Sigmoid colon (tissue), 7 donors: ENCODE data around the gene RASD1. TPM values are rescaled to one million over a fixed set of nuclear protein-coding genes. Genes with fewer than 3 reads are reported as not detected.

Experiments used
- DNase-seq: peaks from one replicate; pipeline ENCODE4 v3.0.0-alpha.2; 2019
- H3K27ac ChIP-seq, 4 donors: fragments of 200-600 bp; sonication (generic); one replicate each; pipeline ENCODE4 v1.5.1; 2016 to 2019; ENCODE audit warnings: mild to moderate bottlenecking in 1 of 4
- H3K27me3 ChIP-seq, 3 donors: fragments of 200-600 bp; sonication (generic); one replicate each; pipeline ENCODE4 v1.5.1; 2019; ENCODE audit warnings: mild to moderate bottlenecking in 1 of 3
- H3K36me3 ChIP-seq, 4 donors: fragments of 200-600 bp; sonication (generic); one replicate each; pipeline ENCODE4 v1.5.1; 2016 to 2019
- H3K4me1 ChIP-seq, 4 donors: fragments of 200-600 bp; sonication (generic); one replicate each; pipeline ENCODE4 v1.5.1; 2017 to 2019
- H3K4me3 ChIP-seq, 4 donors: fragments of 200-600 bp; sonication (generic); one replicate each; pipeline ENCODE4 v1.5.1; 2017 to 2019; ENCODE audit warnings: mild to moderate bottlenecking in 2 of 4, moderate library complexity in 1 of 4
- H3K9me3 ChIP-seq, 4 donors: fragments of 200-600 bp in 3 of 4; sonication (generic) in 3 of 4; one replicate each; pipeline versions ENCODE4 v1.5.1 to v1.6.1; 2013 to 2019
- CTCF ChIP-seq, 4 experiments: fragments of 450-650 bp in 3 of 4; fragments of 200-600 bp in 1 of 4; IDR thresholded peaks; one replicate each; pipeline ENCODE4 v1.5.1; 2016 to 2019; ENCODE audit warnings: antibody characterized with exemption in 4 of 4, mild to moderate bottlenecking in 3 of 4, moderate library complexity in 2 of 4
- EP300 ChIP-seq, 4 donors: sonication (generic); formaldehyde crosslinking; IDR thresholded peaks; one replicate each; pipeline ENCODE4 v1.6.1; 2017; ENCODE audit warnings: antibody characterized with exemption in 4 of 4
- POLR2A ChIP-seq, 2 donors: fragments of 450-650 bp; IDR thresholded peaks; one replicate each; pipeline ENCODE4 v1.6.1; 2016; ENCODE audit warnings: antibody characterized with exemption in 2 of 2, mild to moderate bottlenecking in 2 of 2, moderate library complexity in 2 of 2
- POLR2AphosphoS5 ChIP-seq, 4 donors: sonication (generic); formaldehyde crosslinking; IDR thresholded peaks; one replicate each; pipeline ENCODE4 v1.6.1; 2017; ENCODE audit warnings: antibody characterized with exemption in 4 of 4
- WGBS, 2 donors: extraction: QIAGEN DNeasy Blood & Tissue Kit; methylation state at CpG; one replicate each; pipeline ENCODE4 v1.1.7; 2013; 5-methylcytosine and 5-hydroxymethylcytosine counted together
- intact Hi-C: fragments of 100-400 bp; cut with DNase I; formaldehyde crosslinking; loops from one replicate; pipeline ENCODE4 v1.15.1; 2023
- polyA plus RNA-seq, 3 donors: library from polyadenylated mRNA; stranded (reverse); fragments of 200-250 nt; gene quantifications; one replicate each; pipeline ENCODE4 v1.2.3, GENCODE V29; 2013
- total RNA-seq, 4 donors: library from RNA; depleted of rRNA; stranded (reverse); fragments of >200 nt; gene quantifications; one replicate each; pipeline ENCODE4 v1.1.0, GENCODE V29; 2016
- donor health status: healthy with polysubstance abuse.
- donor health status: Bipolar disorder and iron deficiency.
- donor health status: healthy.

RASD1 gene
- total and polyA plus RNA-seq, 7 donors, result 5.8 to 40.8 (median 12.5) TPM

- WGBS, 2 donors, result 90 to 91% methylated on average over 11 of the region's 11 CpGs
- Histone ChIP-seq H3K9me3 (no peaks in the 10 kb centered on the region), H3K27ac (no peak overlapping the region), H3K27me3 (no peaks in the 10 kb centered on the region), H3K4me1 (no peaks in the 10 kb centered on the region), H3K4me3 (no peak overlapping the region), H3K36me3 (no peaks in the 10 kb centered on the region)
- no peak for TF ChIP-seq EP300 (IDR thresholded peaks at IDR 0.05)
- intact Hi-C loops, result no loop called here
- DNase-seq, result no peak
Measured at GRCh38 chr17:17508019-17508535, 11.9 kb upstream of the RASD1 start.

GRCh38 chr17:17507465-17508011, 11.3 kb upstream of the RASD1 start:
- Histone ChIP-seq H3K36me3 (no peaks in the 10 kb centered on the region), H3K9me3 (no peaks in the 10 kb centered on the region), H3K27me3 (no peaks in the 10 kb centered on the region), H3K4me1 (no peaks in the 10 kb centered on the region), H3K4me3 (no peak overlapping the region), H3K27ac (no peak overlapping the region)
- intact Hi-C loops, result no loop called here
- WGBS, 2 donors, result 90 to 92% methylated on average over 16 of the region's 16 CpGs
- TF ChIP-seq CTCF (IDR thresholded peaks at IDR 0.05) (no peak), POLR2AphosphoS5 (IDR thresholded peaks at IDR 0.05) (no peak), POLR2A (IDR thresholded peaks at IDR 0.05) (no peak), EP300 (IDR thresholded peaks at IDR 0.05) (no peak)
- no peak for DNase-seq

- WGBS, 2 donors, result 20 to 59% methylated on average over 17 of the region's 17 CpGs
- no peak overlapping the region for H3K27ac ChIP-seq
- no peak for DNase-seq
Measured at GRCh38 chr17:17506893-17507464, 10.8 kb upstream of the RASD1 start.

GRCh38 chr17:17506181-17506741, 10.1 kb upstream of the RASD1 start:
- intact Hi-C loops, result no loop called here
- 61 to 83% methylated on average over 22 of the region's 22 CpGs for WGBS, 2 donors
- no peaks in the 10 kb centered on the region for H3K9me3 ChIP-seq
- DNase-seq, result no peak
- TF ChIP-seq POLR2A (IDR thresholded peaks at IDR 0.05) (no peak), CTCF (IDR thresholded peaks at IDR 0.05) (no peak), POLR2AphosphoS5 (IDR thresholded peaks at IDR 0.05) (no peak), EP300 (IDR thresholded peaks at IDR 0.05) (no peak)
- H3K27ac ChIP-seq, result no peak overlapping the region
- no peaks in the 10 kb centered on the region for H3K36me3 ChIP-seq
- H3K4me3 ChIP-seq, result no peak overlapping the region
- H3K27me3 ChIP-seq, result no peaks in the 10 kb centered on the region
- H3K4me1 ChIP-seq, result no peaks in the 10 kb centered on the region

More at GRCh38 chr17:17506893-17507464, 10.8 kb upstream of the RASD1 start:
- H3K4me3 ChIP-seq, result no peak overlapping the region
- no peaks in the 10 kb centered on the region for H3K27me3 ChIP-seq
- no peaks in the 10 kb centered on the region for H3K9me3 ChIP-seq
- no peaks in the 10 kb centered on the region for H3K36me3 ChIP-seq
- TF ChIP-seq EP300 (IDR thresholded peaks at IDR 0.05) (no peak), POLR2AphosphoS5 (IDR thresholded peaks at IDR 0.05) (no peak), CTCF (IDR thresholded peaks at IDR 0.05) (no peak), POLR2A (IDR thresholded peaks at IDR 0.05) (no peak)
- H3K4me1 ChIP-seq, result no peaks in the 10 kb centered on the region
- intact Hi-C loops, result no loop called here

- no peak for DNase-seq
- H3K36me3 ChIP-seq, result no peaks in the 10 kb centered on the region
- no peaks in the 10 kb centered on the region for H3K27me3 ChIP-seq
- WGBS, 2 donors, result 93 to 94% methylated on average over 22 of the region's 22 CpGs
- intact Hi-C loops, result no loop called here
- TF ChIP-seq POLR2AphosphoS5 (IDR thresholded peaks at IDR 0.05) (no peak), CTCF (IDR thresholded peaks at IDR 0.05) (no peak), POLR2A (IDR thresholded peaks at IDR 0.05) (no peak), EP300 (IDR thresholded peaks at IDR 0.05) (no peak)
- H3K27ac ChIP-seq, result no peak overlapping the region
- H3K4me3 ChIP-seq, result no peak overlapping the region
- no peaks in the 10 kb centered on the region for H3K4me1 ChIP-seq
- no peaks in the 10 kb centered on the region for H3K9me3 ChIP-seq
Measured at GRCh38 chr17:17505610-17506171, 9.5 kb upstream of the RASD1 start.
